HG03039 (cell line): ENCODE measurements around the gene PODXL2.

Experiments
- ATAC-seq: cut with Tn5 transposase; IDR thresholded peaks from one replicate; pipeline ENCODE4 v1.9.1; 2021; ENCODE audit warnings: mild to moderate bottlenecking, moderate library complexity; ENCODE audit not compliant: unreplicated experiment

The PODXL2 gene

DNA sequence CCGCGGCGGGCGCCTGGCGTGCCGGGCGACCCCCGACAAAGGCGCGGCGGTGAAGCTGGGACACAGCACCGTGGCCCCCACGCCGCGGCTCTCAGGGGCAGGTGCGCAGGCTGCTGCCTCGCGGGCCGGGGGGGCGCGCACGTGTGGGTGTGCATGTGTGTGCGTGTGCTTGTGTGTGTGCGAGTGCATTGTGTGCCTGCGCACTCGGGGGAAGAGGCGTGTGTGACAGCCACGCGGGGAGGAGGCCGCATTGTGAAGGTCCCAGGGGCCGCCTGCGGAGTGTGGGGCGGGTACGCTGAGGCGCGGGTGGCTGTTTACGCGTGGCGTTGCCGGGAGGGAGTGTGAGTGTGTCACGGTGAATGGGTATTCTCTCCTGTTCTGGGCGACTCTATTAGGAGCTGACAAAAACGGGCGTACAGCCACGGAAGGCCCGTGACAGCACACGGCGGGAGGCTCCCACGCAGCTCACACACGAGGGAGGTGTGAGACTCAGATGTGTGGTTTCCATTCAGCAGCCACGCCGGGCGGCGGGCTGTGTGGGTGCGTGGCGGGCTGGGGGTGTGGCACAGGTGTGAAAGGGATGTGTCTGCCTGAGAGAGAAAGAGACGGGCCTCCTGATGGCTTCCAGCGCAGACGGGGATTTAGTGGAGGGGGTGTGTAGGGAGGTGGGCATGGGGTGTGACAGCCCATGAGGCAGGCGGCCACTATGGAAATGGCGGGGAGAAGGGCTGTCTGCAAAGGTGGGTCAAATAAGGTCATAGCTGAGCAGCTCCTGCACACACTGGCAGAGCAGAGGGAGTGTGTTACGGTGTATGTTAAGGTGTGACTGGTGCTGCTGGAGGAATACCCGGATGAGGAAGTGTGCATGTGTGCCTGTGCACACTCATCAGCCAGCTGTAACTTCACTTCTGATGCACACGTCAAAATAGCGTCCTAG, 750 bp downstream of the PODXL2 start:
- no peak for ATAC-seq

DNA sequence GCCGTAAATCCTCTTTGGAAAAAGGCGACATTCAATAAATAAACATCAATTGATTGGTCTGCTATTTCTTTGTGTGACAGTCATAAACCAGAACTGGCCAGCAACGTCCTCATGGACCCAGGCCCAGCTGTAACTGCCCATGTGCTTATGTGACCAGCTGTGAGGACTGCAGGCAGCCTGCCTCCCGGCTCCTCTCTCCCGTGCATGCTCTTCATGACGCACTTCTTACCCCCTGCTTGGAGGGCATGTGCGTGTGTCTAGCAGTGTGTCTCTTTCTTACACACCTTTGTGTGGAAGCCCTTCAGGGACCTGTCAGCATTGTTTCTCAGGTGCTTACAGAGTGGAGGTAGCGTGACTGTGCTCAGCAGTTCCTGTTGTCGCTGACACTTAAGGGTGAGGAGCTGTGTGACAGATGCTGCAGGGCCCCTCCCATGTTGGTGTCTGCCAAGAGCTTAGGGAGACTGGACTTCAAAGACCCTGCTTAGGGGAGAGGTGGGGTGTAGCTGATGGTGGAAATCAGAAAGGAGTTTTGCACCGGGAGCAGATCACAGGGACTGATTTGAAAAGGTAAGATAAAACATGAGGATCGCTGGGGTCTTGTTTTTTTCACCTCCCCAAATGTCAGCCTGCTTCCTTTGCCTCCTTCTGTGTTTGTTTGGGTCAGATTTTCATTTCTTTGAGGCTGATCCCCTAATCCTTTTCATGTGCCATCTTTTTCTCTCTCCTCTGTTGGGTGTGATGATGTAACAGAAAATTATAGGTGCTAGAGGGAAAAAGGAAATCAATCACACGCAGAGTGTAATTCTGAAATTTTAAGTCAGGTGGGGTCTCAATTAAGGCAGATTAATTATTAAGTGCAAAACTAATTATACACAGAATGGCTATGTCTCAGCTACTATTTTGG, 2.1 kb downstream of the PODXL2 start:
- no peak for ATAC-seq

DNA sequence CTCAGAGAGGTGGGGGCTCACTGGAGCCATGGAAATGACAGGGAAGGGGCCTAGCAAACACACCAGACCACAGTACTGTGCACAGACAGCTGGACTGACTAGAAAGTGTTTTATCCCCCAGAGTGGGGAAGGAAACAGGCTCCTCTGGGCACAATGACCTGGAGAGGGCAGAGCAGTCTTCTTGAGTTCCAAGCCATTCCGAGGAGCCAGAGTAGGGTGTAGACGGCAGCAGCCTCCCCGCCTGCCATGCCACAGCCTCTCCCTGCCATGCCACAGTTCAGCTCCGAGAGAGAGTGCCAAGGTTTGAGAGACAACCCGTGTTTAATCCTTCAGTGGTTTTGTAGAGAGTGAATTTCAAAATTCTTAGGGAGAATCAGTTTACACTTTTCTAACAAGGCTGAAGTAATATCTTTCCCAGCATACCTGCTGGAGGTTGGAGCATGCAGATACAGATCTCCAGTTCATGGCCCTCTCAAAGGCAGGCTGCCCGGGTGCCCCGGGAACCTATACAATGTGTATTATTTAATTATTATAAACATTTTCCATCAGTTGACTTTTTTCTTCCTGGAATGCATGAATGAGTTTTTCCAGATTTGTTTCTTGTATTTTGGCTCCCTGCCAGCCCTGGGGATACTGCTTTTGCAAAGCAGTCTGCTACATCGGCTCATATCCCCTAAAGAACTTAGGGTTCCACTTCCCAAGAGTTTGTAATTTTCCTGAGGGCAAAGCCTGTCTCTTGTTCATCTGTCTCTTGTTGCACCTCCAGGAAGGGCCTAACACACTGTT, 3.2 kb downstream of the PODXL2 start:
- ATAC-seq = no peak

DNA sequence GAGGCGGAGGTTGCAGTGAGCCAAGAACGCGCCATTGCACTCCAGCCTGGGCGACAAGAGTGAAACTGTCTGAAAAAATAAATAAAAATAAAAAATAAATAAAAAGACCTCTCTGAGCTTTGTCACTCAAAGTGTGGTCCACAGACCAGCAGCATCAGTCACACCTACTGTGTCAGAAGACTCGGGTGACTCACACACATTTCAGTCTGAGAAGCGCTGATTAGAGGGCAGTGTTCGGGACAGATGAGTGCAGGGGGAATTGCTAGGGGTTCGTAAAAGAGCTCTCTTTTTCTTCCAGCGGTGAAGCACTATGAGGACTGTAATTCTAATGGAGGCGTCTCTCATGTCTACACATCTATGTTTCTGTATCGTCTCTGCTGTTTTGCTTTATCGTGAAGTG, 5.7 kb downstream of the PODXL2 start:
- no peak for ATAC-seq

DNA sequence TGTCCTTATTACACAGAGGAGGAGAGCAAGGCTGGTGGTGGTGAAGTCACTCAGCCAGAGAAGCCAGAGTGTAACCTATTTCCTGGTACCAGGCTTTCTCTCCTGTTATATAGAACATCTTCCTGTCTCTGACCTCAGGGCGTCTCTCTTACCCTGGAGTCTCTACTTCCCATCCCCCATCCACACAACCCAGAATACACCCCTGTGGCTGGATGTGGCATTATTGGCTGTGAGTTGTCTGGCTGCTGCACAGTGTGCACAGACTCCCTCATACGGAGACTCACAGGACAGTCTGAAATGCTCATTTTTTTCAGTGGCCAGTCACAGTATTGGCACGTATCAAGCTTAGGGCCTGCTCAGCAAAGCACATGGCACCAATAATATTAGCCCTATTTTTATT, 8.6 kb downstream of the PODXL2 start:
- no peak for ATAC-seq

DNA sequence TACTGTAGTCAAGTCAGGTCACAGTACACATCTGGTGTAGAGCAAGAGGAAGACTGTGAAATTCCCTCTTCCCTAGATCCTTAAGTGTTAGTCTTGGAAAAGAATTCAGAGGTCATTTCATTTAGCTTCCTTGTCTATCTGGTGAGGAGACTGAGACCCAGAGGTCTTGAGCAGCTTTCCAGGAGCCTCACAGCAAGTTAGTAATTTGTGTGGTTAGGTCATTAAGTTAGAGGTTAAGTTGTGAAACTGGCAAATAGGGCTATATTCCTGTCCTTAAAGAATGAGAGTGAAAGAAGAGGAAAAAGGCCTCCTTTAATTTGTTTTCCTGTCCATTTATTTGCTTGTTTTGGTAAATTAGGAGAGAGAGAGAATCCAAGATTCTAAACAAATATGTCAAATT, 9.0 kb downstream of the PODXL2 start:
- ATAC-seq = no peak

DNA sequence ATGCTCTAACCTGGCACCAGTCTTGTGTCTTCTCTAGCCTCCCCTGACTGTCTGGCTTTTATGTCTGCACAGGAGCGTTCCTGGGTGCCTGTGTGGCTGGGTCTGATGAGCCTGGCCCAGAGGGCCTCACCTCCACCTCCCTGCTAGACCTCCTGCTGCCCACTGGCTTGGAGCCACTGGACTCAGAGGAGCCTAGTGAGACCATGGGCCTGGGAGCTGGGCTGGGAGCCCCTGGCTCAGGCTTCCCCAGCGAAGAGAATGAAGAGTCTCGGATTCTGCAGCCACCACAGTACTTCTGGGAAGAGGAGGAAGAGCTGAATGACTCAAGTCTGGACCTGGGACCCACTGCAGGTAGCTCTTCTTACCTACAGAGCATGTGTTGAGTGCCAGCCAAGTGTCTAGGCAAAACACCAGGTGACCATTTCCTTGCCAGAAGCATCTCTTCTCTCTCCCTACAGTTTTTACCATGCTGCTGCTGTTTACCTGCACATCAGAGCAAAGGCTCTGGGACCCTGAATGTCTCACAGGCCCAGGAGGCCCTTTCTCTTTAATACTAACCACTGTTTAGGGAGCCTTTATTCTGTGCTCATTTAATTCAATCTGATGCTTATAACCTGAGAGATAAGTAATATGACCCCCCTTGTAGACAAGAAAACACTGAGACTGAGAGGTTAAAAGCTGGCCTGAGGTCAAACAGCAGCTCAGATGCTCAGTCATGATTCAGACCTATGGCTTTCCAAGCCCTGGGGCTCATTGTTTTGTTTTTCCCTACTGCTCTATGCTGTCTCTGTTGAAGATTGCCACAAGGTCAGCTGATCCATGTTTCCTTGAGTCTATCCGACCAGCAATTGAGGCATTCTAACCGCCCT, 10.4 kb downstream of the PODXL2 start:
- no peak for ATAC-seq

DNA sequence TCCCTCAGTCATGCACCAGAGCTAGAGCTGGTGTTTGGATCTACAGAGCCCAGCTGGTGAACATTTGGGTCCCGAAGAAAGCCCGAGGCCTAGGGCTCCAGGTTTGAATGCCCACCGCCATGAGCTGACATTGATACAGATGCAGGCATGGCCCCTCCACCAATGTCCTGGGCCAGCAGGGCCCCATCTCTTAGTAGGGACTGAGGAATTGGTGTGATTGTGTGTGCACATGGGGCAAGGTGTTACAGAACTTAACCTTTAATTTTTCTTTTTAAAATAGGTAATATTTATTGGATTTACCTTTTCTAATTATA, 11.0 kb downstream of the PODXL2 start:
- no peak for ATAC-seq

DNA sequence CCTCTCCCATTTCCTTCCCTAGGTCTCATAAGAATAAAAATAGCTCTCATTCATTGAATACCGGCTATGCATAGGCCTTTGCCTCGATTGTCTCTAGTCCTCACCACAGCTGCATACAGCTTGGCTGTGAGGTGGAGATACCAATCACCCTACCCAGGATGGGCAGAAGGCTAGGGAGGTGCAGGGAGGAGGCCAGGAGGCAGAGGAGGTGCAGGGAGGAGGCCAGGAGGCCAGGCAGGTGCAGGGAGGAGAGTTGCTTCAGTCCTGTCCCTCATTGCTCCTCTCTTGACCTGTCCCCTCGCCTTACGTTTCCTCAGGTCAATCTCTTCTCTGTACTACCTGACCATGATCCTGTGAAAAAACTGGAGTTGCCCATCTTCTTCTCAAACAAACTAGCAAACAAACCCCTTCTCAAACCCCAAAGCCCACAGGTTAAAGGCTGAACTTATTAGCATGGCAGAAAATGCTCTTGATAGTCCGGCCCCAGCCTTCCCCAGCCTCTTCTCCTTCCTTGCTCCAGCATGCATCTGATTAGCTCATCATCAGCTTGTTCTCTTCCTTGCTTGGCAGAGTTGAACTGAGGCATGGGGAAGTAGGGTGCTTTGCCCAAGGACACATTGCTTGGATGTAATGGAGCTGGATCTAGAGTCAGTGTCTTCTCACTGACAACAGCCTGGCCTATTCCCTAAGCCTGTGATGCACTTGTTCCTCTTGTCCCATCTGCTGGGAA, 15.8 kb downstream of the PODXL2 start:
- no peak for ATAC-seq

DNA sequence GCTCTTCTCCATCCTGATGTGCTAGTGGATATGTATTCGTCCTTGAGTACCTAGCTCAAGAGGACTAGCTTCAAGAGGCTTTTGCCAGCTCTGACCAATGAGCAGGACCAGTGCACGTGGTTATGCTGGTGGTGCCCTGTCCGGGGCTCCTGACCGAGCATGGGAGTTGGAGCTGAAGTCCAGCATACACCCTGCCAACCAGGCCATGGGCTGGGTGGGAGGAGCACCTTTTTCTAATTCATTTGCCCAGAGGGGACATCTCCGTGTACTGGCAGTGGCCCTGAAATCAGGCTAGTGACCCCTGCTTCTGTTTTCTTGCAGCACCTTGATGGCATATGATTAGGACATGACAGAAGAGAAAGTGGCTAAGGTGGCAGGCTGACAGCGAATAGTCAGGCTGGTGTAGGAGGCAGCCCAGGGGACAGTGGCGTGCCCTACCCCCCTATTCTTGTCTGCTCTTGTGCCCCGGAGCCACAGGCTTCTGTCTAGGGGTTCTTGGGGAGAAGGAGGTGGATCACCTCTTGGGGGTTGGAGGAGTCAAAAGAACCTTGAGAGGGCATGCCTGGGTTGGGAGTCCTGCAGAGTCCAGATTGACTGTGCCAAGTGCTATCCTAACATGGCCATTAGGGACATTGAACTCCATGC, 16.5 kb downstream of the PODXL2 start:
- no peak for ATAC-seq

DNA sequence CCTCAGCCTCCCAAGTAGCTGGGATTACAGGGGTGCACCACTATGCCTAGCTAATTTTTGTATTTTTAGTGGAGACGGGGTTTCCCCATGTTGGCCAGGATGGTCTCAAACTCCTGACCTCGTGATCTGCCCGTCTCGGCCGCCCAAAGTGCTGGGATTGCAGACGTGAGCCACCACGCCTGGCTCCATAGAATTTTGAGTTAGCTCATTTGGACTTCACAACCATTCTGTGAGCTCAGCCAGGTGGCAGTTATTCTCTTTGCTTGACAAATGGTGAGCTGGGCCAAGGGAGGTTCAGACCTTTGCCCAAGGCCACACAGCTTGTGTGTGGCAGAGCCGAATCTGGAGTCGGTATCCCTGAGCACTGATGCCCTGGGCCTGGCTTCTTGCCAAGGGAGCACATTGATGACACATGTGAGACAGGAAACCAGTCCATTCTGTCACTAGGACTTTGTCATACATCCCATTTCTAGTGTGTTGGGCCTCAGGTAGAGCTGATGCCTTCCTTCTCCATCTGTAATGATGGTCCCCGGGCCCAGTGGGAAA, 17.6 kb downstream of the PODXL2 start:
- no peak for ATAC-seq

DNA sequence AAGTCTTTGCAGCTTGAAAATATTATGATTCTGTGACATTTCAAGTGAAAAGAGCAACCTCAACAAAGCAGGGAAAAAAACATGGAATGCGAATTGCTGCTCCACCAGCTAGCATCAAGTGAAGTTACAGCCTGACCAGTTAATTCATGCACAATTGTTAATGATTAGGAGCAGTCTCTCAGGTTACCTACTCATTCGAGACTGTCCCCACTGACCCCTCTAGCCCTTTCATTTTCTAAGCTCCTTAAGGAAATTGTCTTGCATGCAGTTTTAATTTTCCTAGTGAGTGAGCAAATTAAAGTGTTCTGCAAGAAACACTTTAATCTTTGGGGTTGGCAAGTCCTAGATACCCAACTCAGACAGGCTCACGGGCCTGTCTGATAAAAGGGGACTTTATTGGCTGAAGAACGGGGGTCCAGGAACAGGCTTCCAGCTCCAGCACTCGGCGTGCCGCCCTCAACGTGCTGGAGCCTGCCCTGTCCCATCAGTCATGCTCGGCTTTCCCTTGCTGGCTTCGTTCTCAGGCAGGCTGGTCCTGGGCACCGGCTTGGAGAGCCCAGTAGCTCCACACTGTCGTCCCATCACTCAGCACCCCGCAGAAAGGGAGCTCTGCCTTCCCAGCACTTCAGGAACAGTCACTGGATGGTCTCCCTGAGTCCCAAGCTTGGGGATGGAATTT, 18.3 kb downstream of the PODXL2 start:
- ATAC-seq = no peak

DNA sequence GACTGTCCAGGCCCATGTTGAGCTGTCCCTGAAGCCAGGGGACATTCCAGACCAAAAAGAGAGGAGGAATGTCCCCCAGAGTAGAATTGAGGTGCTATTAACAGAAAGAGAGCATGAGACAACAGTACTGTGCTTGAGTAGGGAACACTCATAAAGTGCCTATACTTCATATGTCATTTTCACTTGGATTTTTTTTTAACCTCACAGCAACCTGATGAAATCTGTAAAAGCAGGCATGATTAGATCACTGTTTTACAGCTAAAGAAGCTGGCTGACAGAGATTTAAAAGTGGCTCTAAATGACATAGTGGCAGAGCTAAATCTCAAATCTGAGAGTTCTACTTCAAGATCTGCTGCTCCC, 18.8 kb downstream of the PODXL2 start:
- no peak for ATAC-seq

DNA sequence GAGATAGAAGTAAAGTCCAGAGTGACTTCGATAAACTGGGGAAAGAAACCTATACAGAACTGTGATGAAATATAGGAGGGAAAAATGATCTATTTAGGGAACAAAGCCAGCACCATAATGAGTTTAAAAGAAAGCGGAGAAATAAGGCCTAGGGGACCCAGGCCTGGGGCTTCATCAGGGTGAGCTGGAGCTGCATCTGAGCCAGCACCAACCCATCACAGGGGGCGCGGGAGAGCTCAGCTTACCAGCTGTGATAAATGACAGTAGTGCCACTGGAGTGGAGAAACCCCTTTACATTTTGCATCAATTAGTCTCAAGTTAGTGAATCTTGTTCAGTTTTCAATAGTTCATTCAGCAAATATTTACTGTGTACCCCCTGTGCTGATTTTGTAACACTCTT, 21.3 kb downstream of the PODXL2 start:
- ATAC-seq = no peak

DNA sequence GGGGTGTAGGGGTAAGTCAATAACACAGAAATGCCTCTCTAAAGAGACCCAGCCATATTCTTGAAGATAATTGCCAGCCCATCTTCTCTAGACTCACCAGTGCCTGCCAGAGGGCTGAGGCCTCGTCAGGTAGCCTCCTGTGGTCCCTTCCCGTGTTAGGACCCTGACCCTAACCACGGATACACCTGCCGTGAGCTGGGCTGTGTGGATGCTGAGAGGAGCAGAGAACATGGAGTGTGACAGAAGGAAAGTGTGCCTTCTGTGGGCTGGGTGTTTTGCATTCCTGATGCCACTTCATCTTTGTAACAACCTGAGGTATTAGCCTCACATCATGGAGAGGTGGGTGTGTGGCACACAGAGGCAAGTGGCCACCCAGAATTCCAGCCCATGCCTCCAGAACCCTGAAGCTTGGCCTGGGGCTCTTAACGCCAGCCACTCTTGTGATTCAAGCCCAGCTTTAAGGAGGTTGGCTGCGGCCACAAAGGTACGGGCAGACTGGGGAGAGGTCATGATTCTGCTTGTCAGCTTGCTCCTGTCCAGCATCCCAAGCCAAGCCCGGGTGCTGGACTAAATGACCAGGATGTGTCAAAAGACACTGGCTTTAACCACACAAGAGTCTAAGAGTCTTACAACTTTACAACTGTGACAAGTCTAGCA, 22.7 kb downstream of the PODXL2 start:
- no peak for ATAC-seq

DNA sequence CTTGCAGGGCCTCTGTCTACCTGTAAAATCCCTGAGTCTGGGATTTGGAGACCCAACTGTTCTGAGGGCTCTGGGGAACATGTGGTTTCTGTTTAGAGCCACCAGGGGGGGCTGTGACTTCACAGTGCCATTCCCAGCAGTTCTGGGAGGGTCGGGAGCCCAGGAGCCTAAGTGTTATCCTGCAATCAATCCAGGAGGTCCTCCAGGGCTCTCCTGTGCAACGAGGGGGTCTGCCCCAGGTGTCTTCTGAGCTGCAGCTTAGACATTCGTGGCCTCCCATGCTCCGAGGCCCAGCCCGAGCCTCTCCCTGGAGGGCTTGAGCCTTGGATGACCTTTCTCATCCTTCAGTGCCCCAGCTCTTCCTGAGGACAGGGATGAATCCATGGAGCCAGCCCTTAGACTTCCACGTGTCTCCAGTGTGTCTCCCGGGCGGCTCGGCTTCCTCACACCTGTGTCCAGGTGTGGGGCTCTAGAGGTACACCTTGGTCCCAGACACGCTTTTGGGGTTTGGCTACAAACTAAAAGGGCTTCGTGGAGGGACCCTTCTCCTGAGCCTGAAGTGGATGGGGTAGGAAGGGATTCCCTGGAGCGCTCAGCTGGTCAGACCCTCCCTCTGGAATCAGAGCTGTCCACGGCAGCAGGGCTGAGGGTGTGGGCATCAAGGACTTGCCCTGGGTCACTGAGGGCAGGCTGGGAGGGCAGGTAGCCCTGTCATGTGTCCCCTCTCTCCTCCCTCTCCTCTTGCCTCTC, 23.4 kb downstream of the PODXL2 start:
- ATAC-seq = no peak

DNA sequence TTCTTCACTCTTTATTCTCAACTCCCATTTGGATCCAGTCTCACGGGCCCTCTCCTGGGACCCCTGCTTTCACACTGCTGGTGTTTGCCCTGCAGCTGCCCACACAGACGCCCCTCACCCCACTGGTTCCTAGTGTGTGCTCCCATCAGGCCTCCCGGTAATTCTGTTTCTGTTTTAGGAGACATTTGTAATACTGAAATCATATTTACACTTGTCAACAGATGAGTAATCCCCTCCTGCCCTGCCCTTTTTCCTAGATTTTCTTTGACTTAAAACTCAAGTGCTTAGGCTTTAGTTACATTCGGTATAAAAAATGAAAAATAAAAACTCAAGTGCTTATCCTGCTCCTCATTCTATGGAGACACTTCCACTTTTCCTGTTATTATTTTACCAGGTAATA, 25.4 kb downstream of the PODXL2 start:
- ATAC-seq = no peak
